BLaER1 (cell line): ENCODE data around the gene MBTPS1.

Experiments used
- H3K27ac ChIP-seq: shearing (Covaris generic); formaldehyde crosslinking; 2 replicates; pipeline ENCODE4 v1.8.1; 2022
- H3K27me3 ChIP-seq: shearing (Covaris generic); formaldehyde crosslinking; 2 replicates; pipeline ENCODE4 v1.8.1; 2022
- H3K36me3 ChIP-seq: shearing (Covaris generic); formaldehyde crosslinking; 2 replicates; pipeline ENCODE4 v1.8.1; 2022
- H3K4me1 ChIP-seq: shearing (Covaris generic); formaldehyde crosslinking; 2 replicates; pipeline ENCODE4 v1.8.1; 2022
- H3K4me2 ChIP-seq: shearing (Covaris generic); formaldehyde crosslinking; 2 replicates; pipeline ENCODE4 v1.8.1; 2022
- H3K4me3 ChIP-seq: shearing (Covaris generic); formaldehyde crosslinking; 2 replicates; pipeline ENCODE4 v1.8.1; 2022
- H3K9ac ChIP-seq: shearing (Covaris generic); formaldehyde crosslinking; 2 replicates; pipeline ENCODE4 v1.8.1; 2022
- H3K9me3 ChIP-seq: shearing (Covaris generic); formaldehyde crosslinking; 2 replicates; pipeline ENCODE4 v1.8.1; 2022
- H4K20me1 ChIP-seq: shearing (Covaris generic); formaldehyde crosslinking; 2 replicates; pipeline ENCODE4 v1.8.1; 2022
- Cebpa-rat ChIP-seq: shearing (Covaris generic); IDR thresholded peaks from 2 replicates; pipeline ENCODE4 v1.8.1; 2022

Gene MBTPS1

GRCh38 chr16:84041881-84042280 lies 74.9 kb downstream of the MBTPS1 start:
- Histone ChIP-seq H3K9me3 (no peaks in the 10 kb centered on the region), H3K27ac (no peak overlapping the region), H3K9ac (no peak overlapping the region), H3K36me3 (no peaks in the 10 kb centered on the region), H3K4me2 (no peak overlapping the region), H3K4me3 (no peak overlapping the region), H3K27me3 (no peaks in the 10 kb centered on the region), H3K4me1 (peaks cover 21% of the 10 kb centered on the region), H4K20me1 (peaks cover 15% of the 10 kb centered on the region; the same call in 1 of the 2 replicates)
- TF ChIP-seq Cebpa-rat = no peak

DNA sequence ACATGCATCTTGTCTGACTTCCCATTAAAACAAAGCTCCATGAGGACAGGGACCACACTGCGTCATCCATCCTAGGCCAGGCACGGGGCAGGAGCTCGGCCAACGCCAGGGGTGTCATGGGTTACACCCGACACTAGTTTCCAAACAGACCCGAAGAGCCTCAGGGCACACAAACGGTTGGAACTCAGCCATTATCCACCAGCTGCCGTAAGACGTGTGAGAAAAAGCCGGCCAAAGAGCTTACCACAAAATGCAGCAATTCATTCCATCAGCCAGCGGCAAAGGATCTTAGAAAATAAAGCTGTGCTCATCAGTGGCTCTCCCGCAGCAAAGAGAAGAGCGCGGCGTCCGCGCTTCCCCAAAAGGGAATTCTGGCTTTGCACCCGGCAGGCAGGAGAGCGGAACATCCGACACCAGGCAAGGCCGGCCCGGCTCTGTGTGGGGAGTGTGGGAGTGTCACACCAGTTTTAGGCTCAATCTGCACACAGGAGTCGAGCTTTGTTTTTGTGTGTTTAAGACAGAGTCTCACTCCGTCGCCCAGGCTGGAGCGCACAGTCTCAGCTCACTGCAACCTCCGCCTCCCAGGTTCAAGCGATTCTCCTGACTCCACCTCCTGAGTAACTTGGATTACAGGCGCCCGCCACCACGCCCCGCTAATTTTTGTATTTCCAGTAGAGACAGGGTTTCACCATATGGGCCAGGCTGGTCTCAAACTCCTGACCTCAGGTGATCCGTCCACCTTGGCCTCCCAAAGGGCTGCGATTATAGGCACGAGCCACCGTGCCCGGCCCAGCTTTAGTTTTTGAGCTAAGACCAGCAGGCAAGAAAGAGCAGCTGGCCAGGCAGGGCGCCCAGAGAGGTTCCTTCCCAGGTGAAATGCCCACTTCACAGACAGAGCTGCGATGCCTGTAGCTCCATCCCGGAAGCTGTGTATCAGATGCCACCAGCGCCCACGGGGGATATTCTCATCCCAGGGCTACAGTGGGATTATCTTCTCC lies 75.6 kb downstream of the MBTPS1 start:
- no peak overlapping the region for H3K9ac ChIP-seq
- H3K36me3 ChIP-seq = no peaks in the 10 kb centered on the region
- peaks cover 5% of the 10 kb centered on the region for H3K9me3 ChIP-seq
- peaks cover 21% of the 10 kb centered on the region for H3K4me1 ChIP-seq
- H4K20me1 ChIP-seq = peaks cover 15% of the 10 kb centered on the region; the same call in 1 of the 2 replicates
- H3K4me2 ChIP-seq = no peak overlapping the region
- H3K27me3 ChIP-seq = no peaks in the 10 kb centered on the region
- no peak overlapping the region for H3K4me3 ChIP-seq
- H3K27ac ChIP-seq = no peak overlapping the region
- TF ChIP-seq Cebpa-rat = no peak

DNA sequence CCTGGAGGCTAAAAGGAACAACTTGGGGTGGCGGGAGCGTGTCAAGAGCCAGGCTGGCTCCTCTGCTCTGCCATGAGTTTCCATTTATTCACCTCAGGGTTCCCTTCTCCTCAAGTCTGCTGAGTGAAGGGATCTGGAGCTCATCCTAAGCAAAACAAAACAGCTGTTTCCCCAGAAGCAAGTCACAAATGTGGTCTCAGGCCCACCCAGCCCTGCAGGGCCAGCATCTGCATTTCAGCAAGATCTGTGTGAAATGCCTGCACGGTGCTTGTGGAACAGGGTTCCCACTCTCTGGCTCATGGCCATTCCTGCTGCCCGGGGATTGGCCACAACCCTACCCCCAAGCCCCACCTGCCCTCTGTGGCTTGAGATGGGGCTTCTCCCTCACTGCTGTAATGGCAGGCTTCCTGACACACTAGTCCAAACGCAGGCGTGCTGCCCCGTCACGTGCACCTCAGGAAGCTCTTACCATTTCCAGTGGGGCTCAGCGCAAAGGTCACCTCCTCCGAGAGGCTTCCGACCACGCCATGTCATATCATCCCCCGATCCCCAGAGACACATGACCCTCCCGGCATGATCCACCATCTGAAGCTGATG lies 76.4 kb downstream of the MBTPS1 start:
- no peak for TF ChIP-seq Cebpa-rat

DNA sequence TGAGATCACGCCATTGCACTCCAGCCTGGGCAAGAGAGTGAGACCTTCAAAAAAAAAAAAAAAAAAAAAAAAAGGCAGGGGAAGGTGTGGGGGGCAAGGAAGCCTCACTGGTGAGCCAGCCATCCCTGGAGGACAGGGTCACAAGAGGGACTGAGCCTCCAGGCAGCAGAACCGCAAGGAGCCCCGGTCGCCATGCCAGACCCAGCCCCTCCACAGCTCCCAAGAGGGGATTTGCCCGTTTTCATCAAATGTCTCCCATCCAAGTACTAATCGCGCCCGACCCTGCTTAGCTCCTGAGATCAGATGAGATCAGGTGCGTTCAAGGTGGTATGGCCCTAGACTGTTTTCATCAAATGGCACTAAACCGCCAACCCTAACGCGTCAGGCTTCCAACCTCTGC lies 77.0 kb downstream of the MBTPS1 start:
- H3K27ac ChIP-seq = no peak overlapping the region
- no peaks in the 10 kb centered on the region for H3K27me3 ChIP-seq
- peaks cover 11% of the 10 kb centered on the region; the same call in 1 of the 2 replicates for H4K20me1 ChIP-seq
- no peak for TF ChIP-seq Cebpa-rat
- no peak overlapping the region for H3K9ac ChIP-seq
- no peak overlapping the region for H3K4me2 ChIP-seq
- H3K4me3 ChIP-seq = no peak overlapping the region
- H3K4me1 ChIP-seq = peaks cover 21% of the 10 kb centered on the region
- peaks cover 19% of the 10 kb centered on the region for H3K9me3 ChIP-seq
- H3K36me3 ChIP-seq = no peaks in the 10 kb centered on the region

More for the DNA sequence above, 76.4 kb downstream of the MBTPS1 start:
- Histone ChIP-seq H3K4me2 (no peak overlapping the region), H3K4me1 (peaks cover 21% of the 10 kb centered on the region), H3K36me3 (no peaks in the 10 kb centered on the region), H3K27me3 (no peaks in the 10 kb centered on the region), H3K9me3 (peaks cover 13% of the 10 kb centered on the region), H3K9ac (no peak overlapping the region), H4K20me1 (peaks cover 15% of the 10 kb centered on the region; the same call in 1 of the 2 replicates), H3K27ac (no peak overlapping the region), H3K4me3 (no peak overlapping the region)

DNA sequence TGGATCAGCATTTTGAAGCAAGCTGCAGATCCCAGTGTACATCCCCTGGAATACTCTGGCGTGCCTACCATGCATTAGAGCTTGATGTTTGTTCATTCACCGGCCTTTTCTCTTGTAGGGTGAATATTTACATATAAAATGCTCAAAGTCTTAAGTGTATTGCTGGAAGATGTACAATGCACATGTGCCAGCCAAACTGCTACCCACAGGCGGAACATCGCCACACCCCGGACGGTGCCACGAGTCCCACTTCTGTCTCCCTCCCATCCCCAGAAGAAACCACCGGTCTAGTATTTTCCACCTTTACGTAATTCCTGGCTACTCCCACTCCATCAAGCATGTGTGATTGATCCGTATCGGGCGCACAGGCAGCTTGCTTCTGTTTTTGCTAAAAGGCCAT lies 78.3 kb downstream of the MBTPS1 start:
- Histone ChIP-seq H3K9ac (no peak overlapping the region), H3K4me3 (no peak overlapping the region), H3K27me3 (no peaks in the 10 kb centered on the region), H3K27ac (no peak overlapping the region), H4K20me1 (no peaks in the 10 kb centered on the region), H3K9me3 (peaks cover 25% of the 10 kb centered on the region), H3K4me2 (no peak overlapping the region), H3K4me1 (peaks cover 14% of the 10 kb centered on the region), H3K36me3 (no peaks in the 10 kb centered on the region)
- no peak for TF ChIP-seq Cebpa-rat

- no peak overlapping the region for H3K4me3 ChIP-seq
- H3K27ac ChIP-seq = no peak overlapping the region
- peaks cover 5% of the 10 kb centered on the region; the same call in 1 of the 2 replicates for H3K4me1 ChIP-seq
- H4K20me1 ChIP-seq = no peaks in the 10 kb centered on the region
- TF ChIP-seq Cebpa-rat = no peak
- H3K9me3 ChIP-seq = peaks cover 28% of the 10 kb centered on the region
- no peak overlapping the region for H3K9ac ChIP-seq
- no peaks in the 10 kb centered on the region for H3K27me3 ChIP-seq
- H3K36me3 ChIP-seq = no peaks in the 10 kb centered on the region
- no peak overlapping the region for H3K4me2 ChIP-seq
Measured at GRCh38 chr16:84036982-84037425, 79.7 kb downstream of the MBTPS1 start.

- H3K4me1 ChIP-seq = peaks cover 3% of the 10 kb centered on the region; the same call in 1 of the 2 replicates
- no peak overlapping the region for H3K4me2 ChIP-seq
- H4K20me1 ChIP-seq = no peaks in the 10 kb centered on the region
- no peak overlapping the region for H3K27ac ChIP-seq
- no peaks in the 10 kb centered on the region for H3K36me3 ChIP-seq
- no peak for TF ChIP-seq Cebpa-rat
- no peaks in the 10 kb centered on the region for H3K27me3 ChIP-seq
- peaks cover 37% of the 10 kb centered on the region for H3K9me3 ChIP-seq
- H3K9ac ChIP-seq = no peak overlapping the region
- no peak overlapping the region for H3K4me3 ChIP-seq
Measured at GRCh38 chr16:84036131-84036530, 80.6 kb downstream of the MBTPS1 start.

GRCh38 chr16:84034516-84034915 lies 82.2 kb downstream of the MBTPS1 start:
- Histone ChIP-seq H3K27ac (no peak overlapping the region), H3K4me3 (no peak overlapping the region), H3K27me3 (peaks cover 5% of the 10 kb centered on the region; the same call in 1 of the 2 replicates), H3K9ac (no peak overlapping the region), H4K20me1 (peaks cover 3% of the 10 kb centered on the region), H3K36me3 (no peaks in the 10 kb centered on the region), H3K4me2 (no peak overlapping the region), H3K4me1 (peaks cover 9% of the 10 kb centered on the region), H3K9me3 (peaks cover 52% of the 10 kb centered on the region)
- no peak for TF ChIP-seq Cebpa-rat

- H3K4me2 ChIP-seq = no peak overlapping the region
- H3K9me3 ChIP-seq = peaks cover 52% of the 10 kb centered on the region
- no peaks in the 10 kb centered on the region for H3K36me3 ChIP-seq
- H3K27ac ChIP-seq = no peak overlapping the region
- TF ChIP-seq Cebpa-rat = no peak
- H3K4me1 ChIP-seq = peaks cover 19% of the 10 kb centered on the region
- no peak overlapping the region for H3K9ac ChIP-seq
- peaks cover 13% of the 10 kb centered on the region for H4K20me1 ChIP-seq
- peaks cover 5% of the 10 kb centered on the region; the same call in 1 of the 2 replicates for H3K27me3 ChIP-seq
- H3K4me3 ChIP-seq = no peak overlapping the region
Measured at GRCh38 chr16:84033251-84034195, 83.2 kb downstream of the MBTPS1 start.
